ENCODE results near the gene PSMD12. TPM values are rescaled to one million over a fixed set of nuclear protein-coding genes. Genes with fewer than 3 reads are reported as not detected.

The PSMD12 gene
- total RNA-seq, 1 experiment from 2014 or later = 192 TPM

- ChIA-PET POLR2A (ENCODE audit: low non-redundant PET) (no interaction called here), CTCF (interaction anchor here (0.5 to 2.7 kb wide), 5 partner anchors 62 to 249 kb away, joined by 3 to 21 read pairs (median 6); no protein-coding TSS in a partner anchor)
- H3K9me3 ChIP-seq (ENCODE audit: low read depth, low read length, poor library complexity, severe bottlenecking) = no peaks in the 10 kb centered on the region
- intact Hi-C loops (cut with micrococcal nuclease; ENCODE audit: unreplicated experiment) = loop anchor here (1.0 to 5.0 kb wide), 3 partner anchors 62 to 228 kb away; no protein-coding TSS in a partner anchor
- peaks cover 20% of the 10 kb centered on the region for H3K4me1 ChIP-seq (ENCODE audit: insufficient read depth, low read length, poor library complexity, severe bottlenecking)
- TF ChIP-seq EZH2 (IDR thresholded peaks at IDR 0.05; ENCODE audit: borderline replicate concordance, low read depth, low read length, poor library complexity, severe bottlenecking) (no peak), CTCF (conservative IDR thresholded peaks at IDR 0.05; ENCODE audit: low read depth, low read length) (no peak)
- H3K27me3 ChIP-seq (replicated peaks; ENCODE audit: insufficient read depth, low read depth, low read length, poor library complexity) = no peaks in the 10 kb centered on the region
- peak overlapping the region; percentile 49 for H3K27ac ChIP-seq (ENCODE audit: low read depth, low read length, poor library complexity, severe bottlenecking)
- no peak for DNase-seq (ENCODE audit: low spot score)
- no TSS peak for BruUV-seq (replicated peaks)
- H3K36me3 ChIP-seq (ENCODE audit: insufficient read depth, low read length, poor library complexity, severe bottlenecking) = no peaks in the 10 kb centered on the region
- H3K4me3 ChIP-seq (ENCODE audit: low read depth, low read length, poor library complexity, severe bottlenecking) = peak overlapping the region; percentile 96
Observed at GRCh38 chr17:67379251-67379630, 12.9 kb upstream of the PSMD12 start.

GRCh38 chr17:67378454-67379250, 12.3 kb upstream of the PSMD12 start:
- H3K4me3 ChIP-seq (ENCODE audit: low read depth, low read length, poor library complexity, severe bottlenecking) = peak overlapping the region; percentile 96
- H3K36me3 ChIP-seq (ENCODE audit: insufficient read depth, low read length, poor library complexity, severe bottlenecking) = no peaks in the 10 kb centered on the region
- peak overlapping the region; percentile 91 for H3K27ac ChIP-seq (ENCODE audit: low read depth, low read length, poor library complexity, severe bottlenecking)
- H3K9me3 ChIP-seq (ENCODE audit: low read depth, low read length, poor library complexity, severe bottlenecking) = no peaks in the 10 kb centered on the region
- ChIA-PET POLR2A (ENCODE audit: low non-redundant PET) (interaction anchor here (0.6 kb wide), 1 partner anchor 90 kb away, joined by 26 read pairs; no protein-coding TSS in a partner anchor), CTCF (interaction anchor here (0.5 to 2.7 kb wide), 9 partner anchors 8 to 249 kb away, joined by 3 to 21 read pairs (median 5); no protein-coding TSS in a partner anchor)
- DNase-seq (ENCODE audit: low spot score) = peak; percentile 90
- H3K4me1 ChIP-seq (ENCODE audit: insufficient read depth, low read length, poor library complexity, severe bottlenecking) = peaks cover 21% of the 10 kb centered on the region
- intact Hi-C loops (cut with micrococcal nuclease; ENCODE audit: unreplicated experiment) = loop anchor here (1.0 to 5.0 kb wide), 3 partner anchors 62 to 229 kb away; no protein-coding TSS in a partner anchor
- BruUV-seq (replicated peaks) = no TSS peak
- H3K27me3 ChIP-seq (replicated peaks; ENCODE audit: insufficient read depth, low read depth, low read length, poor library complexity) = no peaks in the 10 kb centered on the region
- peak; percentile 57 for TF ChIP-seq CTCF (conservative IDR thresholded peaks at IDR 0.05; ENCODE audit: low read depth, low read length)
- no peak for TF ChIP-seq EZH2 (IDR thresholded peaks at IDR 0.05; ENCODE audit: borderline replicate concordance, low read depth, low read length, poor library complexity, severe bottlenecking)

DNA sequence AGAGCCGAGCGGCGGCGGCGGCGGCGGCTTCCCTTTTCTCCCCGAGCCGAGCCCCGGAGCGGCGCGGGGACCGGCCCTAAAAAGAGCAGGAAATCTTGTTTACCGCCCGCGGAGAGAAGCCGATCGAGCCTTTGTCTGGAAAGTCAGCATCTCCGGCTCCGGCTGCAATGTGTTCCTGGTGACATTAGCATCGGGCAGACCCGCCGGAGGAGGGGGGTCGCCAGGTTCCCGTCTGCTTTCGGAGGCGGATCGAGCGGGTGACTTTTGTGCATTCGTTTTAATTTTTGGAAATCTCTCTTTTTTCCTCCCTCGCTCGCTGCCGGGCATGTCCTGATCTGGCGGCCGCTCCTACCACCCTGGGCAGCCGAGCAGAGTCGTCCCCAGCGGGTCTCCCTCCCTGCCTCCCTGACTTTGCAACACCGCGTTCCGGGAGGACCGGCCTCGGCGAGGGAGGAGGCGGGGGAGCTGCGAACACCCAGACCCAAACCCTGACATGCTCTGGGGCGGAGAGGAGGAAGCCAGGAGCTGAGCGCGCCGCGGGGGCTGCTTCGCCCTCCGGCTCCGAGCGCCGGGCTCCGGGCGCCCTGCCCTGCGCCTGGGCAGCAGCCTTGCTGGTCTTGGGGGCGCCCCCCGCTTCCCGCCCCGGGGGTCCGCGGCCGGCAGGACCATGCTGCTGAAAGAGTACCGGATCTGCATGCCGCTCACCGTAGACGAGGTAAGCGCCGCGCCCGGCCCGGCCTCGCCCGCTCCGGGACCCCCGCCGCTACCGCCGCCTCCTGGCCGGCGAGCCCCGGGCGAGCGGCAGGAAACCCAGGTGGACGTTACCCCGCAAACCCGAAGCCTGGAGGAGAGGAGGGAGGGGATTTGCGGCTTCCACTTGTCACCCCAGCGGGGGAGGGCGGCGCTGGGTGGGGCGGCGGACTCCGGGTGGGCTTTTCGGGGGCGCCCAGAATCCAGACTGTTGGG, 11.4 kb upstream of the PSMD12 start:
- peak overlapping the region; percentile 96 for H3K4me3 ChIP-seq (ENCODE audit: low read depth, low read length, poor library complexity, severe bottlenecking)
- CTCF ChIA-PET = interaction anchor here (0.5 to 2.7 kb wide), 8 partner anchors 9 to 235 kb away, joined by 3 to 21 read pairs (median 4); no protein-coding TSS in a partner anchor
- H3K27me3 ChIP-seq (replicated peaks; ENCODE audit: insufficient read depth, low read depth, low read length, poor library complexity) = no peaks in the 10 kb centered on the region
- peaks cover 21% of the 10 kb centered on the region for H3K4me1 ChIP-seq (ENCODE audit: insufficient read depth, low read length, poor library complexity, severe bottlenecking)
- BruUV-seq (replicated peaks) = no TSS peak
- intact Hi-C loops (cut with micrococcal nuclease; ENCODE audit: unreplicated experiment) = loop anchor here (2.0 to 5.0 kb wide), 3 partner anchors 63 to 311 kb away; no protein-coding TSS in a partner anchor
- POLR2A ChIA-PET (ENCODE audit: low non-redundant PET) = interaction anchor here (0.6 kb wide), 2 partner anchors 89 to 282 kb away, joined by 3 to 26 read pairs; no protein-coding TSS in a partner anchor
- TF ChIP-seq EZH2 (IDR thresholded peaks at IDR 0.05; ENCODE audit: borderline replicate concordance, low read depth, low read length, poor library complexity, severe bottlenecking) = no peak
- no peak; the same call in 1 of the 2 replicates for TF ChIP-seq CTCF (conservative IDR thresholded peaks at IDR 0.05; ENCODE audit: low read depth, low read length)
- peak overlapping the region; percentile 91 for H3K27ac ChIP-seq (ENCODE audit: low read depth, low read length, poor library complexity, severe bottlenecking)
- no peaks in the 10 kb centered on the region for H3K9me3 ChIP-seq (ENCODE audit: low read depth, low read length, poor library complexity, severe bottlenecking)
- H3K36me3 ChIP-seq (ENCODE audit: insufficient read depth, low read length, poor library complexity, severe bottlenecking) = no peaks in the 10 kb centered on the region
- DNase-seq (ENCODE audit: low spot score) = peak; percentile 75

All from A673 (cell line).